ENCODE measurements around the gene LUZP2.

LUZP2 gene

DNA sequence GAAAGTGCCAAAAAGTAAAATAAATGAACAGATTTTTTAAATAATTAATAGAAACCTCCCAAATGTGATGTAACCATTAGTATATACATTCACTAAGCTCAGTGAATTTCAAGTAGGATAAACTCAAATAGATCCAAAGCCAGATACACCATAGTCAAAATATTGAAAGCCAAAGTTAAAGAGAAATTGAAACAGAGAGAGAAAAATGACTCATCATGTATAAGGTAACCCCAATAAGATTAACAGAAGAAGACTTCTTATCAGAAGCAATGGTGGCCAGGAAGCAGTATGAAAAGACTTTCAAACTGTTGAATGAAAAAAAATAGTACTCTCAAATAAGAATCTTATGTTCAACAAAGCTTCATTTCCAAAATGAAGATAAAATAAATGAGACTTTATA is 70.5 kb downstream of the LUZP2 start:
- DNase-seq (ENCODE audit: low spot score) = no peak

GRCh38 chr11:24572376-24572775 is 75.5 kb downstream of the LUZP2 start:
- DNase-seq (ENCODE audit: low spot score) = no peak

GRCh38 chr11:24574461-24574860 is 77.6 kb downstream of the LUZP2 start:
- DNase-seq (ENCODE audit: low spot score) = no peak

GRCh38 chr11:24575392-24575791 is 78.5 kb downstream of the LUZP2 start:
- DNase-seq (ENCODE audit: low spot score) = no peak

- DNase-seq (ENCODE audit: low spot score) = no peak
Observed at GRCh38 chr11:24585192-24585591, 88.3 kb downstream of the LUZP2 start.

GRCh38 chr11:24587635-24588034 is 90.8 kb downstream of the LUZP2 start:
- DNase-seq (ENCODE audit: low spot score) = no peak

- DNase-seq (ENCODE audit: low spot score) = no peak
Observed at GRCh38 chr11:24588081-24588480, 91.2 kb downstream of the LUZP2 start.

DNA sequence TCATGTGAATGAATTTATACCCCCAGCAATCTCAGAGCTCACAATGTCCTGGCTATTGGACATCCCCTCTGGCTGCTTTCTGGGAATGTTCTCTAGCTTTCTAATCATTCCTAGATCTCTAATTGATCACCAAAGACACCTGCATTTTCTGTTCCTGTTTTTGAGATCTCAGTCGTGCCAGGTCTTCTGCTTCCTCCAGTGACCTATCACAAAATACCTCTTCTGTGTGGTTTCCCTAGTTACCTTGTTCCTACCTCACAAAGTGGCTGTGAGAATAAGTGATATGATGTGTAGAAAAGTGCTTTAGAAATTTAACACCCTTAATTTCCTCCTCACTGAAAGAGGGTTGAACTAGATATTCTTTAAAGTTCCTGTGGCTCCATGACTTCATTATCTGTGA is 92.2 kb downstream of the LUZP2 start:
- no peak for DNase-seq (ENCODE audit: low spot score)

DNA sequence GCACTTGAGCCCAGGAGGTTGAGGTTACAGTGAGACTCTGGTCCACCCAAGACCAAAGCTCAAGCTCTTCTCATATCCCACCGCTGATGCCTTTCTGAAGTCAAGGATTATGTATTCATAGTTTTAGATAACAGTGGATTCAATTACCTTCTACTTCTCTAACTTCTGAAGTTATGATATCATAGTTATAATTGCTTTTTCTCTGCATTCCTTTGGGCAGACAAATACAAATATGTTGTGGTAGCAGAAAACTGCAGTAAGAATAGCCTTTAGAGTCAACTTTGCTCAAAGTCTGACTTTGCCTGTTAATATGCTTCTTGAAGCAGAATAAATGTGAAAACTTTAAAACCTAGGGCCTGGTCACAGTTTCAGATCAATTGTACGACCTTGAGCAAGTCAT is 94.4 kb downstream of the LUZP2 start:
- no peak for DNase-seq (ENCODE audit: low spot score)

DNA sequence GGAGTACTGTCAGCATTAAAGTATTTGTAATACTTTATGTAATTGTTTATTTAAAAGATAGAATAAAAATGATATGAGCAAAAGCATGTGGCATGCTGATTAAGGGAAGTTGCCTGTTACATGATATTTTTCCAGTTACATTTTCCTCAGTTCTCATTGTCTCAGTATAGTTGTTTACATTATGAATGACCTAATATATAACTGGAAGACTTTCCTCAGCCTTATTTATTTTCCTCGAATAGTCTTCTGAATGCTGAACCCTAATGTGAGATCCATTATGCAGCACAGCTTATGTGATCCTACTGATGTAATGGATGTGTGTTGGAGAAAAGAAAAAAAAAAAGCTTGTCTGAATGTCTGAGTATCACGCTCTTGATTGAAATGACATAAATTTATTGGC is 95.5 kb downstream of the LUZP2 start:
- no peak for DNase-seq (ENCODE audit: low spot score)

DNA sequence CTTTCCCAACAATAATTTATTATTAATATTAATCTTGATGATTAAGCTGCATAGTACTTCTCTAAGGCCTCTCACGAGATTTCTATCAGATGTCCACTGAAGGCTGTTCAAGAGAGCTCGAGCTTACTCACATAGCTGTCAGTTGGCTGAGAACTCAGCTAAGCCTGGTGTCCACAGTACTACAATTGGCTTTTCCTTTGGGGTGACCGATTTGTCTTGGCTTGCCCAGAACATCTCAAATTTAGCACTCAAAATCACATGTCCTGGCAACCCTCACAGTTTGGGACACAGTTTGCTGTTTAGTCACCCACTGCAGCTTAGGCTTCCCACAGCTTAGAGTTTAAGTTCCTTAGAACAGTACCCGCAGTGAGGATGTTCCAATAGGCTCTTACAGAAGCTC is 96.5 kb downstream of the LUZP2 start:
- no peak for DNase-seq (ENCODE audit: low spot score)

DNA sequence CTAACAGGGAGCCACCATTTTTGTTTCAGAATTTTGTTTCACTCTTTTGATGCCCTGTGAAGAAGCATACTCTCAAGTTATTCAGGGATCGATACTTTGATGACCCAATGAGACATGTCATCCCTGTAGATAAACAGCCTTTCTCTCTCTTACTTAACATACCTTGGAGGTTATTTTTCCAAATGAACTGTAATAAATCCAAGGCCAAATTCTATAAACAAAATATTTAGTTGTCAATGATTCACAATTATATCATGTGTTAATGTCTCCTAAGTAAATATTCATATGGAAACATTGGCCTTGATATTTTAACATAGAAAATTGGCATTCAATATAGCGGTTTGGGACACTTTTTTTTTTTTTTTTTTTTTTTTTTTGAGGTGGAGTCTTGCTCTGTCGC is 97.5 kb downstream of the LUZP2 start:
- no peak for DNase-seq (ENCODE audit: low spot score)

- DNase-seq (ENCODE audit: low spot score) = no peak
Observed at GRCh38 chr11:24598641-24599040, 101.8 kb downstream of the LUZP2 start.

GRCh38 chr11:24609192-24610119 is 112.6 kb downstream of the LUZP2 start:
- no peak for DNase-seq (ENCODE audit: low spot score)

DNA sequence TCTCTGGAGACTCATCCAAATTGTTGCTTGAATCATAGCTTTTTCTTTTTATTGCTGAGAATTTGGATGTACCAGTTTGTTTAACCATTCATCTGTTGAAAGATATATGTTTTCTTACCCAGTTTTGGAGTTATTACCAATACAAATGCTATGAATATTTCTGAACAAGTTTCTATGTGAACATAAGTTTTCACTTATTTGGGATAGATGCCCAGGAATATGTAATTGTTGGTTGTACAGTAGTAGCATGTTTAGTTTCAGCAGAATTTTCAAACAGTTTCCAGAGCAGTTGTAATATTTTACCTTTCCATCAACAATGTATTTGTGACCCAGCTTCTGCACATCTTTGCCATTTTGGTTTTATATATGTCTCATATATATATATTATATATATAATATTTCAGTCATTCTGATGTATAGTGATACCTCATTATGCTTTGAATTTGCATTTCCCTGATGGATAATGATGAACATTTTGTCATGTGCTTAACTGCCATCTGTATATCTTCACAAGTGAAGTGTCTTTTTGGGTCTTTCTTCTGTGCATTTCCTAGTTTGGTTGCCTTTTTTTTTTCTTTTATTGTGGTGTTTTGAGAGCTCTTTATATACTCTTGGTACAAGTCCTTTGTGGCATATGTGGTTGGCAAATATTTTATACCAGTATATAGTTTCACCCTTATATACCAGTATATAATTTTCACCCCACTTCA is 118.8 kb downstream of the LUZP2 start:
- no peak for DNase-seq (ENCODE audit: low spot score)

DNA sequence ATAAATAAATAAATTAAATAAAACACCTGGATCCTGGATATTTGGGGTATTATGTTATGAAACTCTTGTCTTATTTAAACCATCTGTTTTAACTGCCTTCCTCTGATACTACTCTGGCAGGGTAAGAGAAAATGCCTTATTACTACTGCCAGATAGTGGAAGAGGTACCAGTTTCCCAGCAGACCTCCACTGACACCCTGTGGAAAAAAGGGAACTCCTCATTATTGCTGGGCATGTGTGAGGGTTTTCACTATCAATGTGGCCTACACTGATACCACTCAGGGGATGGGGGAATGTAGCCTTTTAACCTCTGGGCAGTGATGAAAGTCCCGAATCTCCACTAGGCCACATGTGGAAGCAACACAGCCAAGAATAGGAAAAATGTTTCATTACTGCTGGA is 121.0 kb downstream of the LUZP2 start:
- DNase-seq (ENCODE audit: low spot score) = no peak

DNA sequence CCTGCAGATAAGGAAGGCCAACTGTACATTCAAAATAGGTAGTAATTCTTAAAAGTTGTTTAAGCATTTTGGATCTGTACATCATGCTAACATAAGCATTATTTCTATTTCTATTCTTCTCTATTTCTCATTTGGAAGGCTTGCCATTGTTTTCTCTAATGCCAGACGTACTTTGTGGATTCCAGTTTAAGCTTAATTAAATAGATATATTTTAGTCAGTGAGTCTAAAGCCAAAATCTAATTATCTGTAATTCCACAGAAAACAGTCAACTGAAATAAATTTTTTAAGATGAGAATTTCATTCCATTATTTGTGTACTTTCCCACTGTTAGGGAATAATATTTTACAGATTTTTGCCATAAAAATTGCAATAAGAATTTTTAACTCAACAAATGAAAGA is 123.0 kb downstream of the LUZP2 start:
- no peak for DNase-seq (ENCODE audit: low spot score)

GRCh38 chr11:24622262-24622661 is 125.4 kb downstream of the LUZP2 start:
- DNase-seq (ENCODE audit: low spot score) = no peak

- DNase-seq (ENCODE audit: low spot score) = no peak
Observed at GRCh38 chr11:24623121-24623520, 126.3 kb downstream of the LUZP2 start.

DNA sequence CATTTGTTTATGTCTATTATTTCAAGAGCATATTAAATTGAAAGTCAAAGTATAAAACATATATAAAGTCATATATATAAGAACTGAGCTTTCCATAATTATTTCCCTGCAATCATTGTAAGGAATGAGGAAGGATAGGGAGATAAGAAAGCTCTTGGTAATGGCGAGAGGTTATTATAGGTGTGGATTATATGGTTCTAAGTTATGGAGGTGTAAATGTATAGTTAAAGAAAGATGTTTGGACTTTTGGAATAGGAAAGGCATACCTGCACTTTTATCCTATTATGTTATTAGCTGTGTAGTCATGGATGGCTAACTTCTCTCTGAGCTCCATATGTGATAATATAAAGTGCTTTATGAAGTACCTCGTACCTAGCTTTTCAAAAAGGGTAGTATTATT is 127.6 kb downstream of the LUZP2 start:
- no peak for DNase-seq (ENCODE audit: low spot score)

GRCh38 chr11:24625975-24626374 is 129.1 kb downstream of the LUZP2 start:
- DNase-seq (ENCODE audit: low spot score) = no peak

- no peak for DNase-seq (ENCODE audit: low spot score)
Observed at GRCh38 chr11:24628224-24628776, 131.4 kb downstream of the LUZP2 start.

DNA sequence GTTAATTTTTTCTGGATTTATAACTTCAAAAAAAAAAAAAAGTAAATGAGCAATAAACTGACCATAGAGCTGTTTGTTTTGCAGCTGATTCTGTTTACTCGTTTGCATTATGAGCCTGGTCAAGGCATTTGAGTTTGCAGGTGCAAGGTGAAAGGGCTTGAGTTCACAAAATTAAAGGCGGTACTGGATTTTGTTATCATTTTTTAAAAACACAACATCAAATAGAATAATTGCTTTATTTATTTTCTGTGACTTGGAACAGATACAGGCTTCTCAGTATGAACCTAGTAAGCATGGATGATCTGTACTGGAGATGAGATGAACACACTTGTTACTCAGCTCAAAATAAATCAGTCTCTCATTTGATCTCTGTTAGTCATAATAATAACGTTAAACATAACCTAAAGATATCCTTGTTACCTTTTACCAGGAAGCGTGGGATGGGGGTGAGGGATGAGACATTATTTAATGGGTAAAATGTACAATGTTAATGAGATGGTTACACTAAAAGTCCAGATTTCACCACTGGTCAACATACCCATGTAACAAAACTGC is 137.8 kb downstream of the LUZP2 start:
- no peak for DNase-seq (ENCODE audit: low spot score)

All from GM03348 (cell line).